Kidney (tissue), 14 donors: ENCODE data around the gene VMO1. TPM values are rescaled to one million over a fixed set of nuclear protein-coding genes. Genes with fewer than 3 reads are reported as not detected.
"Not testable (repeated sequence)": the region's sequence is repeated elsewhere in the genome, so short reads cannot be mapped to it uniquely, and the experiment has no call there.

ENCODE experiments used
- DNase-seq, 5 donors: peaks; one replicate each; pipeline ENCODE4 v3.0.0-alpha.2; 2013 to 2020
- FAIRE-seq: peaks from 2 replicates; lab custom pipeline; 2012; peaks lifted over from hg19 to GRCh38; lab: Jason Lieb, UNC
- H3K27ac ChIP-seq, 2 donors: one replicate each; pipeline ENCODE4 v1.7.0; 2013; ENCODE audit warnings: low read depth in 2 of 2, low read length in 2 of 2, inconsistent platforms in 1 of 2
- H3K27me3 ChIP-seq: one replicate; pipeline ENCODE4 v1.7.1; 2013; ENCODE audit warnings: low read length, inconsistent platforms; ENCODE audit not compliant: control insufficient read depth, insufficient read depth
- H3K36me3 ChIP-seq, 3 donors: one replicate each; pipeline versions ENCODE4 v1.7.0 to v1.7.1; 2013; ENCODE audit warnings: low read length in 3 of 3, control low read depth in 1 of 3, inconsistent platforms in 1 of 3; ENCODE audit not compliant: insufficient read depth in 3 of 3, control insufficient read depth in 2 of 3
- H3K4me1 ChIP-seq, 3 donors: one replicate each; pipeline versions ENCODE4 v1.7.0 to v1.7.1; 2013; ENCODE audit warnings: low read length in 3 of 3, inconsistent platforms in 1 of 3, low read depth in 1 of 3; ENCODE audit not compliant: control insufficient read depth in 2 of 3, insufficient read depth in 2 of 3
- H3K4me3 ChIP-seq, 3 donors: one replicate each; pipeline versions ENCODE4 v1.7.0 to v1.8.1; 2013; ENCODE audit warnings: low read length in 3 of 3, control low read depth in 1 of 3, inconsistent platforms in 1 of 3
- H3K9ac ChIP-seq, 3 donors: one replicate each; pipeline versions ENCODE4 v1.7.0 to v1.7.1; 2013; ENCODE audit warnings: low read length in 3 of 3, control low read depth in 1 of 3, inconsistent platforms in 1 of 3
- H3K9me3 ChIP-seq, 3 donors: one replicate each; pipeline versions ENCODE4 v1.7.0 to v1.7.1; 2013; ENCODE audit warnings: low read length in 3 of 3, control low read depth in 1 of 3, inconsistent platforms in 1 of 3; ENCODE audit not compliant: control insufficient read depth in 2 of 3, insufficient read depth in 1 of 3
- intact Hi-C: fragments of 100-400 bp; cut with DNase I; formaldehyde crosslinking; loops from one replicate; pipeline ENCODE4 v1.11.1; 2022
- polyA plus RNA-seq: library from polyadenylated mRNA; stranded (reverse); fragments of 350-450 nt; fragmentation: Illumina TruSeq; extraction: RNeasy Lipid Tissue Mini Kit (QIAGEN cat#74804); gene quantifications from one replicate; pipeline ENCODE4 v1.2.3, GENCODE V29; 2014; ENCODE audit warnings: low read depth, low replicate concordance; ENCODE audit not compliant: insufficient read depth
- total RNA-seq: library from RNA; stranded (reverse); fragmentation: NEBNext Ultra II Directional; extraction: Animal tissue kit (Norgen Biotek cat#: 25700); gene quantifications from one replicate; pipeline ENCODE4 v1.2.1, GENCODE V29; 2021
- TF ChIP-seq, protein P1 (sequence below): IDR thresholded peaks from 3 replicates; pipeline ENCODE4 v1.5.1; 2012; ENCODE audit warnings: mild to moderate bottlenecking, moderate library complexity, borderline replicate concordance; ENCODE audit not compliant: insufficient read depth; ENCODE audit errors: extremely low read depth
- donor health status: control.
- donor health status: control.
- donor health status: control.
- donor health status: control.
- donor health status: control.
- donor health status: DM: yes; HTN: yes; CAD: no.
- donor health status: Normal renal cell carcinoma (clear cell type).

The VMO1 gene
- total and polyA plus RNA-seq, 2 donors from 2014 or later, result 2.5 to 3.0 TPM

GRCh38 chr17:4833178-4833940 is 47.2 kb upstream of the VMO1 start, which contains the start of gene MINK1:
MINK1 (plus strand) TSS chr17:4833340; CDS start chr17:4833584, 244 bp downstream.
- H3K27ac ChIP-seq, result peak within 1 kb of the TSS; percentile 86 to 92
- H3K36me3 ChIP-seq, result no peaks in the 10 kb centered on the region
- peaks cover 0 to 27% (median 3%) of the 10 kb centered on the region in 3 donors for H3K4me1 ChIP-seq
- H3K4me3 ChIP-seq, result peak within 1 kb of the TSS; percentile 63 to 89 (median 84)
- intact Hi-C loops, result no loop called here
- no peak for FAIRE-seq
- DNase-seq, result peak; percentile 92 to 98 (median 96)
- H3K27me3 ChIP-seq, result no peaks in the 10 kb centered on the region
- TF ChIP-seq, protein P1, sequence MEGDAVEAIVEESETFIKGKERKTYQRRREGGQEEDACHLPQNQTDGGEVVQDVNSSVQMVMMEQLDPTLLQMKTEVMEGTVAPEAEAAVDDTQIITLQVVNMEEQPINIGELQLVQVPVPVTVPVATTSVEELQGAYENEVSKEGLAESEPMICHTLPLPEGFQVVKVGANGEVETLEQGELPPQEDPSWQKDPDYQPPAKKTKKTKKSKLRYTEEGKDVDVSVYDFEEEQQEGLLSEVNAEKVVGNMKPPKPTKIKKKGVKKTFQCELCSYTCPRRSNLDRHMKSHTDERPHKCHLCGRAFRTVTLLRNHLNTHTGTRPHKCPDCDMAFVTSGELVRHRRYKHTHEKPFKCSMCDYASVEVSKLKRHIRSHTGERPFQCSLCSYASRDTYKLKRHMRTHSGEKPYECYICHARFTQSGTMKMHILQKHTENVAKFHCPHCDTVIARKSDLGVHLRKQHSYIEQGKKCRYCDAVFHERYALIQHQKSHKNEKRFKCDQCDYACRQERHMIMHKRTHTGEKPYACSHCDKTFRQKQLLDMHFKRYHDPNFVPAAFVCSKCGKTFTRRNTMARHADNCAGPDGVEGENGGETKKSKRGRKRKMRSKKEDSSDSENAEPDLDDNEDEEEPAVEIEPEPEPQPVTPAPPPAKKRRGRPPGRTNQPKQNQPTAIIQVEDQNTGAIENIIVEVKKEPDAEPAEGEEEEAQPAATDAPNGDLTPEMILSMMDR, result no peak
- H3K9me3 ChIP-seq, result no peaks in the 10 kb centered on the region
- peak within 1 kb of the TSS; percentile 37 to 81 (median 63) for H3K9ac ChIP-seq

GRCh38 chr17:4832829-4833177 is 46.6 kb upstream of the VMO1 start:
- intact Hi-C loops, H3K9me3 ChIP-seq, H3K36me3 ChIP-seq, H3K27me3 ChIP-seq, DNase-seq, FAIRE-seq: not testable (repeated sequence)
- peak overlapping the region; percentile 63 to 75 (median 68) for H3K4me3 ChIP-seq
- peak overlapping the region; percentile 77 to 92 for H3K27ac ChIP-seq
- peak overlapping the region in 2 of 3 donors; percentile 38 to 55 for H3K9ac ChIP-seq
- H3K4me1 ChIP-seq, result peaks cover 0 to 21% (median 3%) of the 10 kb centered on the region in 3 donors

- Histone ChIP-seq H3K4me3 (no peak overlapping the region), H3K4me1 (no peaks in the 10 kb centered on the region), H3K36me3 (no peaks in the 10 kb centered on the region), H3K27ac (no peak overlapping the region), H3K27me3 (no peaks in the 10 kb centered on the region), H3K9ac (no peak overlapping the region), H3K9me3 (no peaks in the 10 kb centered on the region)
- no peak for FAIRE-seq
- TF ChIP-seq, protein P1, result no peak
- intact Hi-C loops, result no loop called here
- no peak for DNase-seq
Measured at GRCh38 chr17:4827399-4827798, 41.2 kb upstream of the VMO1 start.

DNA sequence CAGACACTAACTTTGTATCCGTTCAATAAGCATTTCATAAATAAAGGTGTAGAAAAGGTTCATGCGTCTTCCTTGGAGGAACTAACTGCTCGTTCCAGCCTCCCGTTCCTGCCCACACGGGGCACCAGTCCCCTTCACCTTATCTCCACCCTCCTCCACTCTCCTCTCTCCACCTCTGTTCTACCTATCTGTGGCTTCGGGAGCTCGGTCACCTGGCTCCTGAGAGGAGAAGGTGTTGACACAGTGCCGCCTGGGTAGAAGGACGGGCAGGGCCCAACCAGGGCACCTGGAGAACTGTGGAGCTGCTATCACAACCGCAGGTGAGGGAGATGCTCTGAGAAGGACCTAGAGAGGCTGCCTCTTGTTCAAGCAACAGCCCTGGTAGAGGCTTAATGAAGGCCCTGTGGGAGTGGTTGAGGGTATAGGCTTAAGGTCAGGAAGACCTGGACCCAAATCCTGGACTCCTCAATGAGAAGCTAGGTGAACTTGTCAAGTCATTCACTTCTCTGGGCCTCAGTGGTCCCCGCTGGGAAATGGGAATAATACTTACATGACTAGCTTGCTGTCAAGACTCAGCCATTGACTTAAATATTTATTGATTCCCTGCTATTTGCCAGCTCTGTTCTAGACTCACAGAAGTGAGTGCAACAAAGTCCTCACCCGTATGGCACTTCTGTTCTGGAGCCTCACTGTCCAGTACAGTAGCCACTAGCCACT is 37.4 kb upstream of the VMO1 start:
- H3K36me3 ChIP-seq, result no peaks in the 10 kb centered on the region

More for the DNA sequence above, 37.4 kb upstream of the VMO1 start:
- no peak overlapping the region for H3K27ac ChIP-seq
- intact Hi-C loops, result no loop called here
- H3K4me3 ChIP-seq, result no peak overlapping the region
- no peak overlapping the region for H3K9ac ChIP-seq
- no peaks in the 10 kb centered on the region for H3K9me3 ChIP-seq
- FAIRE-seq (no peak), DNase-seq (no peak)
- TF ChIP-seq, protein P1, result no peak
- no peaks in the 10 kb centered on the region for H3K27me3 ChIP-seq
- H3K4me1 ChIP-seq, result no peaks in the 10 kb centered on the region
